SIG-M5 treated with dmso at 0.1 percent for 504 hours (cell line): ENCODE data around the gene CYP27B1.
A peak's percentile ranks its signal among the peaks of the same experiment; 100 is the strongest.
"Not testable (repeated sequence)": the region's sequence is repeated elsewhere in the genome, so short reads cannot be mapped to it uniquely, and the experiment has no call there.

Source experiments
- DNase-seq: peaks from one replicate; lab custom pipeline; 2025; ENCODE audit not compliant: unreplicated experiment; lab: John Stamatoyannopoulos, UW

Gene CYP27B1

GRCh38 chr12:57783861-57784260, 17.0 kb upstream of the CYP27B1 start:
- no peak for DNase-seq

- no peak for DNase-seq
These were observed 16.6 kb upstream of the CYP27B1 start for GRCh38 chr12:57783466-57783801.

GRCh38 chr12:57782608-57783465, 16.0 kb upstream of the CYP27B1 start, which contains the start of gene TSFM:
Gene TSFM, plus strand, starts transcription at chr12:57782787. Its CDS starts 15 bp downstream, at chr12:57782802.
- peak; percentile 97 for DNase-seq

GRCh38 chr12:57782243-57782607, 15.3 kb upstream of the CYP27B1 start:
- DNase-seq = no peak

GRCh38 chr12:57781801-57782200, 14.9 kb upstream of the CYP27B1 start:
- DNase-seq = no peak

- DNase-seq = peak; percentile 55
These were observed 14.4 kb upstream of the CYP27B1 start for GRCh38 chr12:57781244-57781643.

GRCh38 chr12:57780284-57780897, 13.5 kb upstream of the CYP27B1 start:
- DNase-seq = no peak

GRCh38 chr12:57779736-57780135, 12.9 kb upstream of the CYP27B1 start:
- DNase-seq = no peak

- no peak for DNase-seq
These were observed 11.0 kb upstream of the CYP27B1 start for GRCh38 chr12:57777911-57778310.

GRCh38 chr12:57777367-57777766, 10.5 kb upstream of the CYP27B1 start:
- DNase-seq = no peak

GRCh38 chr12:57776247-57776587, 9.3 kb upstream of the CYP27B1 start:
- no peak for DNase-seq

- peak; percentile 49 for DNase-seq
These were observed 8.8 kb upstream of the CYP27B1 start for GRCh38 chr12:57775563-57776246.

- no peak for DNase-seq
These were observed 8.2 kb upstream of the CYP27B1 start for GRCh38 chr12:57775044-57775443.

GRCh38 chr12:57774634-57775033, 7.8 kb upstream of the CYP27B1 start:
- DNase-seq = not testable (repeated sequence)

GRCh38 chr12:57772429-57773322, 5.8 kb upstream of the CYP27B1 start, which contains the start of gene EEF1AKMT3:
Gene EEF1AKMT3, plus strand, starts transcription at chr12:57772614. Its CDS starts 111 bp downstream, at chr12:57772725.
- peak; percentile 74 for DNase-seq

- peak; percentile 97 for DNase-seq
These were observed 5.1 kb upstream of the CYP27B1 start, which contains the start of gene METTL1 for GRCh38 chr12:57771873-57772428. Gene METTL1, minus strand, starts transcription at chr12:57772105. Its CDS starts 22 bp downstream, at chr12:57772083.

GRCh38 chr12:57771236-57771872, 4.5 kb upstream of the CYP27B1 start:
- peak; percentile 93 for DNase-seq

- DNase-seq = no peak
These were observed 3.9 kb upstream of the CYP27B1 start for GRCh38 chr12:57770734-57771133.

GRCh38 chr12:57769594-57769993, 2.7 kb upstream of the CYP27B1 start:
- DNase-seq = no peak

GRCh38 chr12:57767876-57768275, 998 bp upstream of the CYP27B1 start:
- DNase-seq = no peak
